Loucy (cell line): ENCODE results near the gene SGPP2.

Experiments used
- EZH2phosphoT487 ChIP-seq: fragments of 200-600 bp; IDR thresholded peaks from 2 replicates; pipeline ENCODE4 v1.6.1; 2018; ENCODE audit warnings: antibody characterized with exemption, mild to moderate bottlenecking, moderate library complexity, borderline replicate concordance
- TF ChIP-seq, protein P1 (sequence below): fragments of 200-600 bp; sonication (generic); conservative IDR thresholded peaks from 2 replicates; pipeline ENCODE4 v1.5.1; 2014; ENCODE audit warnings: mild to moderate bottlenecking, antibody characterized with exemption, low read length

DNA sequence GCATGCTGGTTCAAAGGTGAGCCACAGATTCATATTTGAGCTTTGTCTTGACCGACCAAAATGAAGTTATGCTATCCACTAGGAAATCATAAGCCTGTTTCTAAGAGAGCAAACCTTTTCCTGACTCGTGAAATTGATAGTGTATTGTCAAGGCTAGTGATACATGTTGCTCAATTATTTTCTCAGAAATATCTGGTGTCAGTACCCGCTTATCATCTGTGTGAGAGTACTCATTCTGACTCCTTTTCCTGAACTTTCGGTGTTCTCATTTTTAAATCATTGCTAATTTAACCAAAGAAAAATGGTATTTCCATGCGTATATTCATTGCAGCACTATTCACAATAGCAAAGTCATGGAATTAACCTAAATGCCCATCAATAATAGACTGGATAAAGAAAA lies 56.2 kb downstream of the SGPP2 start:
- TF ChIP-seq, protein P1, sequence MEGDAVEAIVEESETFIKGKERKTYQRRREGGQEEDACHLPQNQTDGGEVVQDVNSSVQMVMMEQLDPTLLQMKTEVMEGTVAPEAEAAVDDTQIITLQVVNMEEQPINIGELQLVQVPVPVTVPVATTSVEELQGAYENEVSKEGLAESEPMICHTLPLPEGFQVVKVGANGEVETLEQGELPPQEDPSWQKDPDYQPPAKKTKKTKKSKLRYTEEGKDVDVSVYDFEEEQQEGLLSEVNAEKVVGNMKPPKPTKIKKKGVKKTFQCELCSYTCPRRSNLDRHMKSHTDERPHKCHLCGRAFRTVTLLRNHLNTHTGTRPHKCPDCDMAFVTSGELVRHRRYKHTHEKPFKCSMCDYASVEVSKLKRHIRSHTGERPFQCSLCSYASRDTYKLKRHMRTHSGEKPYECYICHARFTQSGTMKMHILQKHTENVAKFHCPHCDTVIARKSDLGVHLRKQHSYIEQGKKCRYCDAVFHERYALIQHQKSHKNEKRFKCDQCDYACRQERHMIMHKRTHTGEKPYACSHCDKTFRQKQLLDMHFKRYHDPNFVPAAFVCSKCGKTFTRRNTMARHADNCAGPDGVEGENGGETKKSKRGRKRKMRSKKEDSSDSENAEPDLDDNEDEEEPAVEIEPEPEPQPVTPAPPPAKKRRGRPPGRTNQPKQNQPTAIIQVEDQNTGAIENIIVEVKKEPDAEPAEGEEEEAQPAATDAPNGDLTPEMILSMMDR, result no peak
- TF ChIP-seq EZH2phosphoT487, result no peak
